ENCODE measurements around the gene UBE2J2.

GRCh38 chr1:1206966-1207531 is 66.6 kb downstream of the UBE2J2 start:
- TF ChIP-seq CTCF (IDR thresholded peaks at IDR 0.05) (no peak), POLR2A (IDR thresholded peaks at IDR 0.05) (no peak)
